Neural cell (in vitro differentiated cells): Measurements from ENCODE around the gene PHYH.

Experiments used
- EZH2 ChIP-seq: fragments of 200-600, 300-800 bp; shearing (Covaris generic), sonication (generic); IDR thresholded peaks from 2 replicates; pipeline ENCODE4 v1.6.1; 2014; ENCODE audit warnings: antibody characterized with exemption, low read length, borderline replicate concordance, mild to moderate bottlenecking; ENCODE audit not compliant: insufficient read depth, poor library complexity, severe bottlenecking
- POLR2AphosphoS5 ChIP-seq: IDR thresholded peaks from 2 replicates; pipeline ENCODE4 v1.6.1; 2012
- RAD21 ChIP-seq: fragments of 450-650 bp; conservative IDR thresholded peaks from 2 replicates; pipeline ENCODE4 v1.6.1; 2014; ENCODE audit warnings: antibody characterized with exemption, mild to moderate bottlenecking, moderate library complexity
- SMC3 ChIP-seq: fragments of 450-650 bp; conservative IDR thresholded peaks from 2 replicates; pipeline ENCODE4 v1.6.1; 2014; ENCODE audit warnings: antibody characterized with exemption, mild to moderate bottlenecking, moderate library complexity; ENCODE audit not compliant: poor library complexity
- TF ChIP-seq, protein P1 (sequence below): fragments of 450-650 bp; IDR thresholded peaks from 2 replicates; pipeline ENCODE4 v1.5.1; 2014; ENCODE audit warnings: antibody characterized with exemption, mild to moderate bottlenecking, moderate library complexity; ENCODE audit not compliant: poor library complexity, severe bottlenecking
- TF ChIP-seq, protein P2 (sequence below): IDR thresholded peaks from 2 replicates; pipeline ENCODE4 v1.6.1; 2012; ENCODE audit warnings: borderline replicate concordance

DNA sequence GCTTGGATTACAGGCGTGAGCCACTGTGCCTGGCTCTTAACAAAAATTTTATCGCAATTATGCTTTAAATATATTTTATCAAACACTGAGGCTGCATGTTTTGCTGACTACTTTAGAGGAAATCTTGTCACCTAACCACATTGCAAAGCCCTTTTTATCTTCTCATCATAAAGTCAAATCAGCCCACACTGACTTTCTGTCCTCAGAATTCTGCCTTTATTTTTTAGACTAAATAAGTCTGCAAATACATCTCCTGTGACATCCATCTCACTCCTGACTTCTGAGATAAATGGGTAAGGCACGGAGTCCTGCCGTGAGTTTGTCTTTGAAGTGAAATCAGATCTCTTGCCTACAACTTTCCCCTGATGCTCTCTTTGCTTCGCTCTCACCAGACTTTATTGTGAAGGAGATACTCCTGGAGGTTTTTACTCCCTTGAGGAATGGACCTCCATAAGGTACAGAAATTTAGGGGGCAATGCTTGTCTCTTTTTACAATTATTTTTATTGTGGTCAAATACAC, 42.2 kb downstream of the PHYH start:
- TF ChIP-seq POLR2AphosphoS5 (no peak), RAD21 (no peak), EZH2 (no peak), SMC3 (no peak)
- TF ChIP-seq, protein P1, sequence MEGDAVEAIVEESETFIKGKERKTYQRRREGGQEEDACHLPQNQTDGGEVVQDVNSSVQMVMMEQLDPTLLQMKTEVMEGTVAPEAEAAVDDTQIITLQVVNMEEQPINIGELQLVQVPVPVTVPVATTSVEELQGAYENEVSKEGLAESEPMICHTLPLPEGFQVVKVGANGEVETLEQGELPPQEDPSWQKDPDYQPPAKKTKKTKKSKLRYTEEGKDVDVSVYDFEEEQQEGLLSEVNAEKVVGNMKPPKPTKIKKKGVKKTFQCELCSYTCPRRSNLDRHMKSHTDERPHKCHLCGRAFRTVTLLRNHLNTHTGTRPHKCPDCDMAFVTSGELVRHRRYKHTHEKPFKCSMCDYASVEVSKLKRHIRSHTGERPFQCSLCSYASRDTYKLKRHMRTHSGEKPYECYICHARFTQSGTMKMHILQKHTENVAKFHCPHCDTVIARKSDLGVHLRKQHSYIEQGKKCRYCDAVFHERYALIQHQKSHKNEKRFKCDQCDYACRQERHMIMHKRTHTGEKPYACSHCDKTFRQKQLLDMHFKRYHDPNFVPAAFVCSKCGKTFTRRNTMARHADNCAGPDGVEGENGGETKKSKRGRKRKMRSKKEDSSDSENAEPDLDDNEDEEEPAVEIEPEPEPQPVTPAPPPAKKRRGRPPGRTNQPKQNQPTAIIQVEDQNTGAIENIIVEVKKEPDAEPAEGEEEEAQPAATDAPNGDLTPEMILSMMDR: no peak
- TF ChIP-seq, protein P2, sequence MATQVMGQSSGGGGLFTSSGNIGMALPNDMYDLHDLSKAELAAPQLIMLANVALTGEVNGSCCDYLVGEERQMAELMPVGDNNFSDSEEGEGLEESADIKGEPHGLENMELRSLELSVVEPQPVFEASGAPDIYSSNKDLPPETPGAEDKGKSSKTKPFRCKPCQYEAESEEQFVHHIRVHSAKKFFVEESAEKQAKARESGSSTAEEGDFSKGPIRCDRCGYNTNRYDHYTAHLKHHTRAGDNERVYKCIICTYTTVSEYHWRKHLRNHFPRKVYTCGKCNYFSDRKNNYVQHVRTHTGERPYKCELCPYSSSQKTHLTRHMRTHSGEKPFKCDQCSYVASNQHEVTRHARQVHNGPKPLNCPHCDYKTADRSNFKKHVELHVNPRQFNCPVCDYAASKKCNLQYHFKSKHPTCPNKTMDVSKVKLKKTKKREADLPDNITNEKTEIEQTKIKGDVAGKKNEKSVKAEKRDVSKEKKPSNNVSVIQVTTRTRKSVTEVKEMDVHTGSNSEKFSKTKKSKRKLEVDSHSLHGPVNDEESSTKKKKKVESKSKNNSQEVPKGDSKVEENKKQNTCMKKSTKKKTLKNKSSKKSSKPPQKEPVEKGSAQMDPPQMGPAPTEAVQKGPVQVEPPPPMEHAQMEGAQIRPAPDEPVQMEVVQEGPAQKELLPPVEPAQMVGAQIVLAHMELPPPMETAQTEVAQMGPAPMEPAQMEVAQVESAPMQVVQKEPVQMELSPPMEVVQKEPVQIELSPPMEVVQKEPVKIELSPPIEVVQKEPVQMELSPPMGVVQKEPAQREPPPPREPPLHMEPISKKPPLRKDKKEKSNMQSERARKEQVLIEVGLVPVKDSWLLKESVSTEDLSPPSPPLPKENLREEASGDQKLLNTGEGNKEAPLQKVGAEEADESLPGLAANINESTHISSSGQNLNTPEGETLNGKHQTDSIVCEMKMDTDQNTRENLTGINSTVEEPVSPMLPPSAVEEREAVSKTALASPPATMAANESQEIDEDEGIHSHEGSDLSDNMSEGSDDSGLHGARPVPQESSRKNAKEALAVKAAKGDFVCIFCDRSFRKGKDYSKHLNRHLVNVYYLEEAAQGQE: no peak
